CD4-positive, alpha-beta T cell treated with Interleukin-4 for 1 hour (primary cell): ENCODE results near the gene RPL13.
A peak's percentile ranks its signal among the peaks of the same experiment; 100 is the strongest.
"Not testable (repeated sequence)": the region's sequence is repeated elsewhere in the genome, so short reads cannot be mapped to it uniquely, and the experiment has no call there.

Experiments used
- DNase-seq, 2 donors: peaks; one replicate each; pipeline ENCODE4 v3.0.0-alpha.2; 2020 to 2022

RPL13 gene

GRCh38 chr16:89563639-89564392 lies 3.3 kb downstream of the RPL13 start:
- DNase-seq, result no peak

- no peak for DNase-seq
Observed at GRCh38 chr16:89564476-89565255, 4.2 kb downstream of the RPL13 start.

GRCh38 chr16:89565256-89565505 lies 4.7 kb downstream of the RPL13 start:
- DNase-seq, result no peak

- DNase-seq, result peak; percentile 28 to 49
Observed at GRCh38 chr16:89565506-89566372, 5.3 kb downstream of the RPL13 start.

GRCh38 chr16:89567656-89568594 lies 7.4 kb downstream of the RPL13 start:
- DNase-seq, result no peak

- DNase-seq, result no peak
Observed at GRCh38 chr16:89569506-89570341, 9.2 kb downstream of the RPL13 start.

- DNase-seq, result no peak
Observed at GRCh38 chr16:89570342-89570923, 10.0 kb downstream of the RPL13 start.

GRCh38 chr16:89570983-89571598 lies 10.6 kb downstream of the RPL13 start:
- not testable (repeated sequence) for DNase-seq

GRCh38 chr16:89571636-89572035 lies 11.2 kb downstream of the RPL13 start:
- DNase-seq, result no peak

- no peak for DNase-seq
Observed at GRCh38 chr16:89572073-89572484, 11.6 kb downstream of the RPL13 start.

- no peak for DNase-seq
Observed at GRCh38 chr16:89572485-89573205, 12.2 kb downstream of the RPL13 start.

GRCh38 chr16:89573826-89574680 lies 13.6 kb downstream of the RPL13 start:
- DNase-seq, result no peak

- DNase-seq, result peak; percentile 37 to 45
Observed at GRCh38 chr16:89574681-89575246, 14.3 kb downstream of the RPL13 start.

GRCh38 chr16:89575247-89576152 lies 15.0 kb downstream of the RPL13 start, which contains the start of gene CPNE7:
CPNE7 (plus strand) TSS chr16:89575758; CDS start chr16:89575898, 140 bp downstream.
- DNase-seq, result no peak

- no peak for DNase-seq
Observed at GRCh38 chr16:89576153-89577054, 15.9 kb downstream of the RPL13 start.
